Stimulated activated memory B cell treated with anti-CD40 and anti-IgM and Interleukin-4, amounts not matched to agents 10 μg/mL and 1 μg/mL and 100 μg/mL, for 72 hours (primary cell): ENCODE measurements around the gene C11orf65.

Experiments used
- ATAC-seq: fragments of 150-1000 bp; cut with Tn5 transposase; 2 replicates; pipeline ENCODE4 v1.10.0; 2021
- H3K27ac Mint-ChIP-seq: one replicate; pipeline ENCODE4 v1.8.0; 2022; ENCODE audit warnings: mild to moderate bottlenecking, mixed read lengths
- H3K27me3 Mint-ChIP-seq: one replicate; pipeline ENCODE4 v1.8.0; 2022; ENCODE audit warnings: mixed read lengths
- H3K36me3 Mint-ChIP-seq: one replicate; pipeline ENCODE4 v1.8.0; 2022; ENCODE audit warnings: mixed read lengths
- H3K4me1 Mint-ChIP-seq: one replicate; pipeline ENCODE4 v1.8.0; 2022; ENCODE audit warnings: mixed read lengths
- H3K4me3 Mint-ChIP-seq: one replicate; pipeline ENCODE4 v1.8.0; 2022; ENCODE audit warnings: mild to moderate bottlenecking, moderate library complexity, mixed read lengths
- H3K9me3 Mint-ChIP-seq: one replicate; pipeline ENCODE4 v1.8.0; 2022; ENCODE audit warnings: mixed read lengths

C11orf65 gene

DNA sequence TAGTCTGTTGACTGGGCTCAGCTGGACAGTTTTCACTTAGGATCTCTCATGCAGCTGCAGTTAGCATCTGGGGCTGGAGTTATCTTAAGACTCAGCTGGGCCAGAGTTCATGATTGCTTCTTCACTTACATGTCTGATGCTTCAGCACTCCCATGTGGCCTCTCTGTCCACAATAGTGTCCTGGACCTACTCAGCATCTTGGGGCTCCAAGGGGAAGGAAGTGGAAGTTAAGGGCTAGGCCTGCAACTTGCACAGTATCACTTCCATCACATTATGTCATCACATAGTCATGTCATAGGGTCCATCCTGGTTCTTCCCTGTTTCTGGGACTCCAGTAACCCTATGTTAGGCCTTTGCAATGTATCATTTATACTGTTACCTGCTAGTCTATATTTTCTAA, 115.9 kb downstream of the C11orf65 start:
- no peak for ATAC-seq
- no peaks in the 10 kb centered on the region for H3K4me1 Mint-ChIP-seq
- H3K9me3 Mint-ChIP-seq: no peaks in the 10 kb centered on the region
- H3K4me3 Mint-ChIP-seq: no peak overlapping the region
- no peak overlapping the region for H3K27ac Mint-ChIP-seq
- H3K36me3 Mint-ChIP-seq: peaks cover 85% of the 10 kb centered on the region
- no peaks in the 10 kb centered on the region for H3K27me3 Mint-ChIP-seq

DNA sequence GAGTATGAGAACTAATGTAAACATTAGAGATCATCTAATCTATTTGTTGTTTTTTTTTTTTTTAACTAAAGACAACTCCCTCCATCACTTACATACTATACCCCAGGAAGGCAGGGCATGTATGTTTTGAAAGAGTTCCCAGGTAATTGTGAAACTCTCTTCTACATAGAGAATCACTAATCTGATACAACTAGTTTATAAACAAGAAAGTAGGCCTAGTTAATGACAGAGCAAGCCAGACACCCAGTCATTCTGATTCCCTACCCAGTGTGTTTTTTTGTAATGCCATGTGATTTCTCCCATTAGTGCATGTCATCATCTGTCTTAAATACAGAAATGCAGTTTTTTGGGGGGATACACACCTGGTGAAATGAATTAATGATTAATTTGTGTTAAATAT, 120.9 kb downstream of the C11orf65 start:
- Mint-ChIP-seq H3K27me3 (no peaks in the 10 kb centered on the region), H3K4me1 (no peaks in the 10 kb centered on the region), H3K27ac (no peak overlapping the region), H3K36me3 (peaks cover 64% of the 10 kb centered on the region), H3K4me3 (no peak overlapping the region), H3K9me3 (no peaks in the 10 kb centered on the region)
- ATAC-seq: no peak

DNA sequence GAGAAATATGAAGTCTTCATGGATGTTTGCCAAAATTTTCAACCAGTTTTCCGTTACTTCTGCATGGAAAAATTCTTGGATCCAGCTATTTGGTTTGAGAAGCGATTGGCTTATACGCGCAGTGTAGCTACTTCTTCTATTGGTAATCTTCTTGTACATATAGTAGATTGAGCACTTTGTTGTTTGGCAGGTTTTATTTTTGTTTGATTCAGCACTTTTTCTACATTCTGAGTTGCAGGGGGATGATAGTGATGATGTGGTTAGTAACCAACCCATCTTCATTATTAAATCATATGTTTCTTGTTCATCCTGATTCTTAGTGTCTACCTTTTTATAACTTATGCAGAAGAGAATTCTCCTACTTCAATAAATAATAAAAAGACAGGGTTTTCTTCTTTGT, 121.6 kb downstream of the C11orf65 start:
- Mint-ChIP-seq H3K9me3 (no peaks in the 10 kb centered on the region), H3K27me3 (no peaks in the 10 kb centered on the region), H3K4me1 (no peaks in the 10 kb centered on the region), H3K4me3 (no peak overlapping the region), H3K27ac (no peak overlapping the region), H3K36me3 (peaks cover 60% of the 10 kb centered on the region)
- no peak for ATAC-seq

DNA sequence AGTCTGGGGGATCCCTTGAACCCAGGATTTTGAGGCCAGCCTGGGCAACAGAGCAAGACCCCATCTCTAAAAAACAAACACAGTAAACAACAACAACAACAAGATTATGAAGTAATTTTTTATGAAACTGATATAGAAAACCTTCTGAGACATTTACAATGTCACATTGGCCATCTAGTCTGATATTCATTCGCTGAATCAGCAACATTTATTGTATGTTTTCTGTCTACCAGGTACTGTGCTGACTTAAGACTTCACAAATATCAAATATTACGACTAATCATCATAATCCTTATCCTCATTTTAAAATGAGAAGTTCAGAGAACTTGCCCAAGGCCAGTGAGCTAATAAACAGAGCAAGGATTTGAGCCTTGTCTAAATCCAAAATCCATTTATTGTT, 123.6 kb downstream of the C11orf65 start:
- no peaks in the 10 kb centered on the region for H3K9me3 Mint-ChIP-seq

DNA sequence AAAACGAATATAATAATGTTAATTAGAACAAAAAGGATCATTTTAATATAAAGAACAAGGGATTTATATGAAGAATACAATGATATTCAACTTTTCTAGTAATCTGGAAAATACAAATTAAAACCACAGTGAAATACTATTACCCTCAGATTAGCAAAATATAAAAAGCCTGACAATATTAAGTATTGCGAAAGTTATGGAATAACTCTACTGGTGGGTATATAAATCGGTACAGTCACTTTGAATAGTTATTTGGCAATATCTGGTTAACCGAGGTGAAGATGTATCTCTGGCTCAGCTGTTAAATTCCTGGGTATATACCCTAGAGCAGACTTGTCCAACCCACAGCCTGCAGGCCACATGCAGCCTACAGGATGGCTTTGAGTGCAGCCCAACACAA, 125.7 kb downstream of the C11orf65 start:
- peaks cover 33% of the 10 kb centered on the region for H3K36me3 Mint-ChIP-seq
- H3K27me3 Mint-ChIP-seq: no peaks in the 10 kb centered on the region
- no peaks in the 10 kb centered on the region for H3K4me1 Mint-ChIP-seq
- no peak overlapping the region for H3K27ac Mint-ChIP-seq
- H3K4me3 Mint-ChIP-seq: no peak overlapping the region
- ATAC-seq: no peak
- H3K9me3 Mint-ChIP-seq: no peaks in the 10 kb centered on the region

More for the DNA sequence above, 123.6 kb downstream of the C11orf65 start:
- Mint-ChIP-seq H3K27ac (no peak overlapping the region), H3K27me3 (no peaks in the 10 kb centered on the region), H3K36me3 (peaks cover 44% of the 10 kb centered on the region), H3K4me1 (no peaks in the 10 kb centered on the region), H3K4me3 (no peak overlapping the region)
- no peak for ATAC-seq

DNA sequence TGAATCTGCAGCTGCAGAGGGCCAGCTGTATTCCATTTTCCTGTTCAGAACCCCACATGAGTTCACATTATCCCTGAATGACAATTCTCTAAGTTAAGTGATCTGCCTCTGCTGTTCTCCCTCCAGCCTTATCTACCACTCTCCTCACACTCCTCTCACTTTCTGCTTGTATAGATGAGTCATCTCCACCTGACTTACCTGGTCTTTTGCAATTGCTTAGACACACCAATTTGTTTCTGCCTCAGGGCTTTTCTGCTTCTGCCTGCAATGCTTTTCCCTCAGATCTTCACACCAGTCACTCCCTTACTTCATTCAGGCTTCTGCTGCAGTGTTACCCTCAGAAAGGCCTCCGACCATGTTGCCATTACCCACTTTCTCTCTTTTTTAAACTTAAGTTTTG, 126.4 kb downstream of the C11orf65 start:
- no peak overlapping the region for H3K27ac Mint-ChIP-seq
- ATAC-seq: no peak
- no peaks in the 10 kb centered on the region for H3K27me3 Mint-ChIP-seq
- H3K36me3 Mint-ChIP-seq: peaks cover 39% of the 10 kb centered on the region
- H3K9me3 Mint-ChIP-seq: no peaks in the 10 kb centered on the region
- no peak overlapping the region for H3K4me3 Mint-ChIP-seq
- no peaks in the 10 kb centered on the region for H3K4me1 Mint-ChIP-seq

DNA sequence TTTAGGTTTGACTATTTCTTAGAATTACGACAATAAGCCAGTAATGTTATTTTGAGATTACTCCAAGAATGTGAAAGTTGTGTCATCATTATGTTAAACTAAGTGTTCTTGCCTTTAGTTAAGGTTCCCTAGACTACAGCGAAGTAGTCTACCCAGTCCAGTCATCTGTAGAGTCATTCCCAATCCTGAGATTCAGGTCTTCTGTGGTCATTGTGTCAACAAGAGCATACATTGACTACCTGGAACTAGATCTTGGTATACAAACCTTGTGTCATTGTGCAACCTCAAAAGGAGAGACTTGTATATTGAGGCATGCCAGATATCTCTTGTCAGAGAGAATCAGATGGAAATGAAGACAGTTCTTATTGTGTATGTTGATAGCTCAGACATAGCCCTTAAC, 128.6 kb downstream of the C11orf65 start:
- Mint-ChIP-seq H3K27ac (no peak overlapping the region), H3K36me3 (peaks cover 39% of the 10 kb centered on the region), H3K4me3 (no peak overlapping the region), H3K9me3 (no peaks in the 10 kb centered on the region), H3K4me1 (no peaks in the 10 kb centered on the region), H3K27me3 (no peaks in the 10 kb centered on the region)
- no peak for ATAC-seq

DNA sequence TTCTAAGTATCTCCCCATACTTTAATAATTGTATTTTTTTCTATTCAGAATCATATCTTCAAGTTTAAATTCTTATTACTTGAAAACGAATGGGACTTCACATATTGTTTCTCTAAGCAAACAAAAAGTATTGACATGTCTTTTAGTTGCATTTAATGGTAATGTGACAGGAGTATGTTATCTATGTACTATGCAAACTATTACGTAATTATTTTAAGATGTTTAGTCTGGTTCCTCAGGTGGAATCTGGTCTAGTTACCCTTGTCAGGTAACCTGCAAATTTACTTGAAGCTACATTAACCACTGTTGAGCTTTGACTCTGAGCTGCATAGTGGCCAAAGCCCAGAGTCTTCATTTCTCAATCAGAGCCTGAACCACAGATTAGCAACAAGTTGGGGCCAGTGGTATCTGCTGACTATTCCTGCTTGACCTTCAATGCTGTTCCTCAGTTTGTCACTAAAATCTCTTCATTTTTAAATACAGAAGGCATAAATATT, 133.9 kb downstream of the C11orf65 start:
- no peak for ATAC-seq
- no peaks in the 10 kb centered on the region for H3K27me3 Mint-ChIP-seq
- peaks cover 69% of the 10 kb centered on the region for H3K36me3 Mint-ChIP-seq
- no peak overlapping the region for H3K27ac Mint-ChIP-seq
- no peaks in the 10 kb centered on the region for H3K4me1 Mint-ChIP-seq
- H3K9me3 Mint-ChIP-seq: no peaks in the 10 kb centered on the region
- H3K4me3 Mint-ChIP-seq: no peak overlapping the region
